Measurements from ENCODE around the gene MAP3K14. TPM values are rescaled to one million over a fixed set of nuclear protein-coding genes. Genes with fewer than 3 reads are reported as not detected.

Gene MAP3K14
- total and polyA plus RNA-seq, 4 donors, result 2.2 to 9.3 (median 5.3) TPM

GRCh38 chr17:45294506-45294905 lies 22.3 kb downstream of the MAP3K14 start:
- Histone ChIP-seq H3K4me1 (ENCODE audit: control insufficient read depth, insufficient read depth, low read length) (peaks cover 60% of the 10 kb centered on the region), H3K36me3 (ENCODE audit: control insufficient read depth, insufficient read depth, low read length) (peaks cover 12% of the 10 kb centered on the region), H3K27me3 (ENCODE audit: control insufficient read depth, insufficient read depth, low read length) (no peaks in the 10 kb centered on the region), H3K9me3 (ENCODE audit: control insufficient read depth, insufficient read depth, low read length) (no peaks in the 10 kb centered on the region), H3K4me3 (ENCODE audit: low read depth, low read length) (no peak overlapping the region), H3K27ac (ENCODE audit: low read depth, low read length) (peak overlapping the region; percentile 61)
- DNase-seq (ENCODE audit: low read depth in 4 of 6, low spot score in 6 of 6), result peak in 1 of 6 donors; percentile 67
- 39% methylated on average over 2 of the region's 3 CpGs for WGBS (ENCODE audit: insufficient coverage)

- Histone ChIP-seq H3K36me3 (ENCODE audit: control insufficient read depth, insufficient read depth, low read length) (peaks cover 17% of the 10 kb centered on the region), H3K4me3 (ENCODE audit: low read depth, low read length) (no peak overlapping the region), H3K9me3 (ENCODE audit: control insufficient read depth, insufficient read depth, low read length) (no peaks in the 10 kb centered on the region), H3K27me3 (ENCODE audit: control insufficient read depth, insufficient read depth, low read length) (no peaks in the 10 kb centered on the region), H3K4me1 (ENCODE audit: control insufficient read depth, insufficient read depth, low read length) (peaks cover 59% of the 10 kb centered on the region), H3K27ac (ENCODE audit: low read depth, low read length) (peak overlapping the region; percentile 61)
- DNase-seq (ENCODE audit: low read depth in 4 of 6, low spot score in 6 of 6), result peak in 1 of 6 donors; percentile 63
- 61% methylated on average over 7 of the region's 10 CpGs for WGBS (ENCODE audit: insufficient coverage)
Measured at GRCh38 chr17:45293413-45294211, 23.2 kb downstream of the MAP3K14 start.

GRCh38 chr17:45292696-45293412 lies 24.0 kb downstream of the MAP3K14 start:
- DNase-seq (ENCODE audit: low read depth in 4 of 6, low spot score in 6 of 6), result no peak
- Histone ChIP-seq H3K4me3 (ENCODE audit: low read depth, low read length) (no peak overlapping the region), H3K27me3 (ENCODE audit: control insufficient read depth, insufficient read depth, low read length) (no peaks in the 10 kb centered on the region), H3K27ac (ENCODE audit: low read depth, low read length) (no peak overlapping the region), H3K4me1 (ENCODE audit: control insufficient read depth, insufficient read depth, low read length) (peaks cover 64% of the 10 kb centered on the region), H3K9me3 (ENCODE audit: control insufficient read depth, insufficient read depth, low read length) (no peaks in the 10 kb centered on the region), H3K36me3 (ENCODE audit: control insufficient read depth, insufficient read depth, low read length) (peaks cover 22% of the 10 kb centered on the region)
- 80% methylated on average over 11 of the region's 12 CpGs for WGBS (ENCODE audit: insufficient coverage)

- H3K4me3 ChIP-seq (ENCODE audit: low read depth, low read length), result no peak overlapping the region
- peak in 1 of 6 donors; percentile 80 for DNase-seq (ENCODE audit: low read depth in 4 of 6, low spot score in 6 of 6)
- peaks cover 76% of the 10 kb centered on the region for H3K4me1 ChIP-seq (ENCODE audit: control insufficient read depth, insufficient read depth, low read length)
- peaks cover 35% of the 10 kb centered on the region for H3K36me3 ChIP-seq (ENCODE audit: control insufficient read depth, insufficient read depth, low read length)
- 29% methylated on average over 1 of the region's 5 CpGs for WGBS (ENCODE audit: insufficient coverage)
- H3K27me3 ChIP-seq (ENCODE audit: control insufficient read depth, insufficient read depth, low read length), result no peaks in the 10 kb centered on the region
- H3K9me3 ChIP-seq (ENCODE audit: control insufficient read depth, insufficient read depth, low read length), result no peaks in the 10 kb centered on the region
- H3K27ac ChIP-seq (ENCODE audit: low read depth, low read length), result peak overlapping the region; percentile 29
Measured at GRCh38 chr17:45291171-45291805, 25.5 kb downstream of the MAP3K14 start.

GRCh38 chr17:45290269-45290765 lies 26.5 kb downstream of the MAP3K14 start:
- 88% methylated on average over 9 of the region's 11 CpGs for WGBS (ENCODE audit: insufficient coverage)
- peaks cover 40% of the 10 kb centered on the region for H3K36me3 ChIP-seq (ENCODE audit: control insufficient read depth, insufficient read depth, low read length)
- no peak for DNase-seq (ENCODE audit: low read depth in 4 of 6, low spot score in 6 of 6)
- H3K27me3 ChIP-seq (ENCODE audit: control insufficient read depth, insufficient read depth, low read length), result no peaks in the 10 kb centered on the region
- H3K9me3 ChIP-seq (ENCODE audit: control insufficient read depth, insufficient read depth, low read length), result no peaks in the 10 kb centered on the region
- H3K4me3 ChIP-seq (ENCODE audit: low read depth, low read length), result no peak overlapping the region
- H3K27ac ChIP-seq (ENCODE audit: low read depth, low read length), result no peak overlapping the region
- peaks cover 72% of the 10 kb centered on the region for H3K4me1 ChIP-seq (ENCODE audit: control insufficient read depth, insufficient read depth, low read length)

- no peaks in the 10 kb centered on the region for H3K27me3 ChIP-seq (ENCODE audit: control insufficient read depth, insufficient read depth, low read length)
- H3K36me3 ChIP-seq (ENCODE audit: control insufficient read depth, insufficient read depth, low read length), result peaks cover 47% of the 10 kb centered on the region
- H3K9me3 ChIP-seq (ENCODE audit: control insufficient read depth, insufficient read depth, low read length), result no peaks in the 10 kb centered on the region
- no peak for DNase-seq (ENCODE audit: low read depth in 4 of 6, low spot score in 6 of 6)
- no peak overlapping the region for H3K27ac ChIP-seq (ENCODE audit: low read depth, low read length)
- H3K4me3 ChIP-seq (ENCODE audit: low read depth, low read length), result no peak overlapping the region
- peaks cover 72% of the 10 kb centered on the region for H3K4me1 ChIP-seq (ENCODE audit: control insufficient read depth, insufficient read depth, low read length)
- 82% methylated on average over 5 of the region's 15 CpGs for WGBS (ENCODE audit: insufficient coverage)
Measured at GRCh38 chr17:45289301-45290268, 27.2 kb downstream of the MAP3K14 start.

GRCh38 chr17:45288825-45289224 lies 28.0 kb downstream of the MAP3K14 start:
- no peak overlapping the region for H3K4me3 ChIP-seq (ENCODE audit: low read depth, low read length)
- H3K9me3 ChIP-seq (ENCODE audit: control insufficient read depth, insufficient read depth, low read length), result no peaks in the 10 kb centered on the region
- 33% methylated on average over 4 of the region's 10 CpGs for WGBS (ENCODE audit: insufficient coverage)
- peaks cover 55% of the 10 kb centered on the region for H3K36me3 ChIP-seq (ENCODE audit: control insufficient read depth, insufficient read depth, low read length)
- H3K27me3 ChIP-seq (ENCODE audit: control insufficient read depth, insufficient read depth, low read length), result no peaks in the 10 kb centered on the region
- DNase-seq (ENCODE audit: low read depth in 4 of 6, low spot score in 6 of 6), result peak in 2 of 6 donors; percentile 56 to 74
- peaks cover 68% of the 10 kb centered on the region for H3K4me1 ChIP-seq (ENCODE audit: control insufficient read depth, insufficient read depth, low read length)
- peak overlapping the region; percentile 11 for H3K27ac ChIP-seq (ENCODE audit: low read depth, low read length)

- H3K36me3 ChIP-seq (ENCODE audit: control insufficient read depth, insufficient read depth, low read length), result peaks cover 65% of the 10 kb centered on the region
- no peaks in the 10 kb centered on the region for H3K9me3 ChIP-seq (ENCODE audit: control insufficient read depth, insufficient read depth, low read length)
- 46% methylated on average over 10 of the region's 10 CpGs for WGBS (ENCODE audit: insufficient coverage)
- no peaks in the 10 kb centered on the region for H3K27me3 ChIP-seq (ENCODE audit: control insufficient read depth, insufficient read depth, low read length)
- peak in 2 of 6 donors; percentile 60 to 62 for DNase-seq (ENCODE audit: low read depth in 4 of 6, low spot score in 6 of 6)
- no peak overlapping the region for H3K4me3 ChIP-seq (ENCODE audit: low read depth, low read length)
- no peak overlapping the region for H3K27ac ChIP-seq (ENCODE audit: low read depth, low read length)
- peaks cover 60% of the 10 kb centered on the region for H3K4me1 ChIP-seq (ENCODE audit: control insufficient read depth, insufficient read depth, low read length)
Measured at GRCh38 chr17:45287526-45288500, 29.0 kb downstream of the MAP3K14 start.
